Peyer's patch (tissue), 4 donors: ENCODE data around the gene OR10T2.

ENCODE experiments used
- POLR2A ChIP-seq, 2 donors: fragments of 450-650 bp; IDR thresholded peaks; one replicate each; pipeline ENCODE4 v1.5.1; 2017; ENCODE audit warnings: antibody characterized with exemption in 2 of 2, mild to moderate bottlenecking in 2 of 2, moderate library complexity in 2 of 2
- TF ChIP-seq, protein P1 (sequence below), 6 experiments: fragments of 450-650 bp in 4 of 6; fragments of 200-600 bp in 2 of 6; sonication (generic) in 1 of 6; IDR thresholded peaks; one replicate each; pipeline ENCODE4 v1.5.1; 2017 to 2019; ENCODE audit warnings: antibody characterized with exemption in 6 of 6, mild to moderate bottlenecking in 3 of 6, moderate library complexity in 1 of 6

DNA sequence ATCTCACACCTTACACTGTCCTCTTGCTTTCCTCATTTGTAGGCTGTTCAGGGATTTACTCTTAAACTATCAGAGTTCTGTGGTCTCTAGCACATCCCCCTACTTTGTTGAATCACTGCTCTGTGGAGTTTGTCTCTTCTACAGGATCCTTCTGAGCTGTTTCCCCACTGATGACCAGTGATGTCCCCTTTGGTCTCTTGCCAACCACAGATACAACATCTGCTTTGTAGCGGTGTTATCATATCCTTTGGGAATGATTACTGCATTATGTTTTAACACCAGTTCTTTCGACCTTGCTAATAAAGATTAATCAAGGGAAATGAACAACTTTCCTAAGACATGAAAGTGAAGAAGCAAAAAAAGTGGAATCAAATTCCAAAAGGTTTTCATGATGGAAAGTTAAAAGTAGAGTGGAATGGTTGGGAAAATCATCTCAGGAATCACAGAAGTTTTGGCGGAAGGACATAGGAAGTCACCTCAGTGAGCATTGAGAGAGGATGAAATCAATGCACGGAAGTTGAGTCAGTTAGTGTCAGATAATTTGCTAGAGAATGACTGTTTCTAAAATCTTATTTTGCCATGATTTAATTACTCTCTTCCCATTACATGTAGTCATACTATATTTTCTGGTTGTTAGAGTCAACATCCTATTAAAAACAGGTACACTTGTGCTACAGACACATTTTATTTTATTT is 15.5 kb upstream of the OR10T2 start:
- TF ChIP-seq POLR2A (IDR thresholded peaks at IDR 0.05): no peak
- TF ChIP-seq, protein P1, sequence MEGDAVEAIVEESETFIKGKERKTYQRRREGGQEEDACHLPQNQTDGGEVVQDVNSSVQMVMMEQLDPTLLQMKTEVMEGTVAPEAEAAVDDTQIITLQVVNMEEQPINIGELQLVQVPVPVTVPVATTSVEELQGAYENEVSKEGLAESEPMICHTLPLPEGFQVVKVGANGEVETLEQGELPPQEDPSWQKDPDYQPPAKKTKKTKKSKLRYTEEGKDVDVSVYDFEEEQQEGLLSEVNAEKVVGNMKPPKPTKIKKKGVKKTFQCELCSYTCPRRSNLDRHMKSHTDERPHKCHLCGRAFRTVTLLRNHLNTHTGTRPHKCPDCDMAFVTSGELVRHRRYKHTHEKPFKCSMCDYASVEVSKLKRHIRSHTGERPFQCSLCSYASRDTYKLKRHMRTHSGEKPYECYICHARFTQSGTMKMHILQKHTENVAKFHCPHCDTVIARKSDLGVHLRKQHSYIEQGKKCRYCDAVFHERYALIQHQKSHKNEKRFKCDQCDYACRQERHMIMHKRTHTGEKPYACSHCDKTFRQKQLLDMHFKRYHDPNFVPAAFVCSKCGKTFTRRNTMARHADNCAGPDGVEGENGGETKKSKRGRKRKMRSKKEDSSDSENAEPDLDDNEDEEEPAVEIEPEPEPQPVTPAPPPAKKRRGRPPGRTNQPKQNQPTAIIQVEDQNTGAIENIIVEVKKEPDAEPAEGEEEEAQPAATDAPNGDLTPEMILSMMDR (IDR thresholded peaks at IDR 0.05): no peak
